Skeletal muscle cell (primary cell): ENCODE results near the gene CBX2.
A peak's percentile ranks its signal among the peaks of the same experiment; 100 is the strongest.

Experiments
- DNase-seq: peaks from one replicate; pipeline ENCODE4 v3.0.0-alpha.2; 2010; ENCODE audit warnings: low read depth
- H3K4me3 ChIP-seq: 2 replicates; pipeline ENCODE4 v1.5.1; 2011; ENCODE audit warnings: low read depth, mild to moderate bottlenecking, control low read depth, low read length, moderate library complexity

The CBX2 gene

GRCh38 chr17:79834565-79835469 is 56.9 kb downstream of the CBX2 start:
- DNase-seq, result no peak
- H3K4me3 ChIP-seq, result no peak overlapping the region

- DNase-seq, result no peak
- no peak overlapping the region for H3K4me3 ChIP-seq
Observed at GRCh38 chr17:79835470-79835899, 57.5 kb downstream of the CBX2 start.

GRCh38 chr17:79835953-79836509 is 58.1 kb downstream of the CBX2 start:
- no peak overlapping the region for H3K4me3 ChIP-seq
- no peak for DNase-seq

GRCh38 chr17:79836510-79836971 is 58.6 kb downstream of the CBX2 start:
- H3K4me3 ChIP-seq, result peak overlapping the region; percentile 79
- DNase-seq, result no peak

- no peak for DNase-seq
Observed at GRCh38 chr17:79836972-79837887, 59.3 kb downstream of the CBX2 start.

More at GRCh38 chr17:79836972-79837887, 59.3 kb downstream of the CBX2 start:
- peak overlapping the region; percentile 79 for H3K4me3 ChIP-seq
